ENCODE results near the gene OGFR.
A peak's percentile ranks its signal among the peaks of the same experiment; 100 is the strongest.

Gene OGFR

GRCh38 chr20:62808211-62808865 is 3.7 kb downstream of the OGFR start:
- peak; percentile 59 for TF ChIP-seq CTCF (IDR thresholded peaks at IDR 0.05; ENCODE audit: extremely low read depth, missing control alignments)
- peak; percentile 86 for DNase-seq (ENCODE audit: low spot score)

GRCh38 chr20:62809530-62810428 is 5.1 kb downstream of the OGFR start:
- TF ChIP-seq CTCF (IDR thresholded peaks at IDR 0.05; ENCODE audit: extremely low read depth, missing control alignments) = no peak
- no peak for DNase-seq (ENCODE audit: low spot score)

GRCh38 chr20:62811320-62811719 is 6.7 kb downstream of the OGFR start:
- no peak for DNase-seq (ENCODE audit: low spot score)
- no peak for TF ChIP-seq CTCF (IDR thresholded peaks at IDR 0.05; ENCODE audit: extremely low read depth, missing control alignments)

GRCh38 chr20:62811720-62812119 is 7.1 kb downstream of the OGFR start:
- TF ChIP-seq CTCF (IDR thresholded peaks at IDR 0.05; ENCODE audit: extremely low read depth, missing control alignments) = no peak

GRCh38 chr20:62812181-62812906 is 7.7 kb downstream of the OGFR start:
- TF ChIP-seq CTCF (IDR thresholded peaks at IDR 0.05; ENCODE audit: extremely low read depth, missing control alignments) = no peak
- no peak for DNase-seq (ENCODE audit: low spot score)

More at GRCh38 chr20:62811720-62812119, 7.1 kb downstream of the OGFR start:
- no peak for DNase-seq (ENCODE audit: low spot score)

GRCh38 chr20:62812907-62813200 is 8.2 kb downstream of the OGFR start:
- DNase-seq (ENCODE audit: low spot score) = no peak
- TF ChIP-seq CTCF (IDR thresholded peaks at IDR 0.05; ENCODE audit: extremely low read depth, missing control alignments) = no peak

GRCh38 chr20:62813588-62813987 is 9.0 kb downstream of the OGFR start:
- no peak for TF ChIP-seq CTCF (IDR thresholded peaks at IDR 0.05; ENCODE audit: extremely low read depth, missing control alignments)
- no peak for DNase-seq (ENCODE audit: low spot score)
